Panc1 (cell line): Measurements from ENCODE around the gene ZCCHC14.

ENCODE experiments used
- POLR2AphosphoS5 ChIP-seq: IDR thresholded peaks from 2 replicates; pipeline ENCODE4 v1.6.1; 2012; ENCODE audit warnings: mild to moderate bottlenecking, low read depth, low read length, moderate library complexity
- SIN3A ChIP-seq: IDR thresholded peaks from 2 replicates; pipeline ENCODE4 v1.6.1; 2012; ENCODE audit warnings: low read depth, mild to moderate bottlenecking, low read length, moderate library complexity, borderline replicate concordance; ENCODE audit not compliant: insufficient read depth
- TF ChIP-seq, protein P1 (sequence below): fragments of 450-650 bp; IDR thresholded peaks from 2 replicates; pipeline ENCODE4 v1.5.1; 2017; ENCODE audit warnings: mild to moderate bottlenecking
- TF ChIP-seq, protein P2 (sequence below), 2 experiments: IDR thresholded peaks; 2 replicates each; pipeline ENCODE4 v1.6.1; 2011 to 2012; ENCODE audit warnings: low read depth in 2 of 2, control low read depth in 1 of 2, low read length in 1 of 2, mild to moderate bottlenecking in 1 of 2, moderate library complexity in 1 of 2; ENCODE audit not compliant: insufficient read depth in 1 of 2

- TF ChIP-seq, protein P1, sequence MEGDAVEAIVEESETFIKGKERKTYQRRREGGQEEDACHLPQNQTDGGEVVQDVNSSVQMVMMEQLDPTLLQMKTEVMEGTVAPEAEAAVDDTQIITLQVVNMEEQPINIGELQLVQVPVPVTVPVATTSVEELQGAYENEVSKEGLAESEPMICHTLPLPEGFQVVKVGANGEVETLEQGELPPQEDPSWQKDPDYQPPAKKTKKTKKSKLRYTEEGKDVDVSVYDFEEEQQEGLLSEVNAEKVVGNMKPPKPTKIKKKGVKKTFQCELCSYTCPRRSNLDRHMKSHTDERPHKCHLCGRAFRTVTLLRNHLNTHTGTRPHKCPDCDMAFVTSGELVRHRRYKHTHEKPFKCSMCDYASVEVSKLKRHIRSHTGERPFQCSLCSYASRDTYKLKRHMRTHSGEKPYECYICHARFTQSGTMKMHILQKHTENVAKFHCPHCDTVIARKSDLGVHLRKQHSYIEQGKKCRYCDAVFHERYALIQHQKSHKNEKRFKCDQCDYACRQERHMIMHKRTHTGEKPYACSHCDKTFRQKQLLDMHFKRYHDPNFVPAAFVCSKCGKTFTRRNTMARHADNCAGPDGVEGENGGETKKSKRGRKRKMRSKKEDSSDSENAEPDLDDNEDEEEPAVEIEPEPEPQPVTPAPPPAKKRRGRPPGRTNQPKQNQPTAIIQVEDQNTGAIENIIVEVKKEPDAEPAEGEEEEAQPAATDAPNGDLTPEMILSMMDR, result no peak
- TF ChIP-seq, protein P2, sequence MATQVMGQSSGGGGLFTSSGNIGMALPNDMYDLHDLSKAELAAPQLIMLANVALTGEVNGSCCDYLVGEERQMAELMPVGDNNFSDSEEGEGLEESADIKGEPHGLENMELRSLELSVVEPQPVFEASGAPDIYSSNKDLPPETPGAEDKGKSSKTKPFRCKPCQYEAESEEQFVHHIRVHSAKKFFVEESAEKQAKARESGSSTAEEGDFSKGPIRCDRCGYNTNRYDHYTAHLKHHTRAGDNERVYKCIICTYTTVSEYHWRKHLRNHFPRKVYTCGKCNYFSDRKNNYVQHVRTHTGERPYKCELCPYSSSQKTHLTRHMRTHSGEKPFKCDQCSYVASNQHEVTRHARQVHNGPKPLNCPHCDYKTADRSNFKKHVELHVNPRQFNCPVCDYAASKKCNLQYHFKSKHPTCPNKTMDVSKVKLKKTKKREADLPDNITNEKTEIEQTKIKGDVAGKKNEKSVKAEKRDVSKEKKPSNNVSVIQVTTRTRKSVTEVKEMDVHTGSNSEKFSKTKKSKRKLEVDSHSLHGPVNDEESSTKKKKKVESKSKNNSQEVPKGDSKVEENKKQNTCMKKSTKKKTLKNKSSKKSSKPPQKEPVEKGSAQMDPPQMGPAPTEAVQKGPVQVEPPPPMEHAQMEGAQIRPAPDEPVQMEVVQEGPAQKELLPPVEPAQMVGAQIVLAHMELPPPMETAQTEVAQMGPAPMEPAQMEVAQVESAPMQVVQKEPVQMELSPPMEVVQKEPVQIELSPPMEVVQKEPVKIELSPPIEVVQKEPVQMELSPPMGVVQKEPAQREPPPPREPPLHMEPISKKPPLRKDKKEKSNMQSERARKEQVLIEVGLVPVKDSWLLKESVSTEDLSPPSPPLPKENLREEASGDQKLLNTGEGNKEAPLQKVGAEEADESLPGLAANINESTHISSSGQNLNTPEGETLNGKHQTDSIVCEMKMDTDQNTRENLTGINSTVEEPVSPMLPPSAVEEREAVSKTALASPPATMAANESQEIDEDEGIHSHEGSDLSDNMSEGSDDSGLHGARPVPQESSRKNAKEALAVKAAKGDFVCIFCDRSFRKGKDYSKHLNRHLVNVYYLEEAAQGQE (IDR thresholded peaks at IDR 0.05; ENCODE audit: insufficient read depth in 1 of 2, low read depth in 2 of 2, low read length in 1 of 2), result no peak
- TF ChIP-seq SIN3A, result no peak
- no peak for TF ChIP-seq POLR2AphosphoS5
Measured at GRCh38 chr16:87474566-87474996, 18.2 kb downstream of the ZCCHC14 start.
